ENCODE measurements around the gene AFAP1.

Gene AFAP1

GRCh38 chr4:7819446-7819845 is 120.2 kb downstream of the AFAP1 start:
- no peak for DNase-seq (ENCODE audit: low spot score)

GRCh38 chr4:7818399-7818911 is 121.2 kb downstream of the AFAP1 start:
- no peak for DNase-seq (ENCODE audit: low spot score)

GRCh38 chr4:7817877-7818398 is 121.7 kb downstream of the AFAP1 start:
- DNase-seq (ENCODE audit: low spot score), result no peak

- DNase-seq (ENCODE audit: low spot score), result no peak
Measured at GRCh38 chr4:7816771-7817170, 122.9 kb downstream of the AFAP1 start.

GRCh38 chr4:7815981-7816380 is 123.7 kb downstream of the AFAP1 start:
- no peak for DNase-seq (ENCODE audit: low spot score)

- no peak for DNase-seq (ENCODE audit: low spot score)
Measured at GRCh38 chr4:7815562-7815961, 124.1 kb downstream of the AFAP1 start.

GRCh38 chr4:7814451-7814850 is 125.2 kb downstream of the AFAP1 start:
- no peak for DNase-seq (ENCODE audit: low spot score)

- DNase-seq (ENCODE audit: low spot score), result no peak
Measured at GRCh38 chr4:7813674-7814073, 126.0 kb downstream of the AFAP1 start.

GRCh38 chr4:7812921-7813320 is 126.7 kb downstream of the AFAP1 start:
- no peak for DNase-seq (ENCODE audit: low spot score)

GRCh38 chr4:7812231-7812857 is 127.3 kb downstream of the AFAP1 start:
- no peak for DNase-seq (ENCODE audit: low spot score)

- no peak for DNase-seq (ENCODE audit: low spot score)
Measured at GRCh38 chr4:7811536-7812191, 128.0 kb downstream of the AFAP1 start.

GRCh38 chr4:7810783-7811535 is 128.7 kb downstream of the AFAP1 start:
- no peak for DNase-seq (ENCODE audit: low spot score)

GRCh38 chr4:7808752-7809151 is 130.9 kb downstream of the AFAP1 start:
- DNase-seq (ENCODE audit: low spot score), result no peak

GRCh38 chr4:7808181-7808580 is 131.5 kb downstream of the AFAP1 start:
- DNase-seq (ENCODE audit: low spot score), result no peak

- DNase-seq (ENCODE audit: low spot score), result no peak
Measured at GRCh38 chr4:7807351-7807921, 132.2 kb downstream of the AFAP1 start.

- DNase-seq (ENCODE audit: low spot score), result peak; percentile 18
Measured at GRCh38 chr4:7806338-7807090, 133.1 kb downstream of the AFAP1 start.

GRCh38 chr4:7805533-7806337 is 133.9 kb downstream of the AFAP1 start:
- DNase-seq (ENCODE audit: low spot score), result no peak

GRCh38 chr4:7804756-7805385 is 134.8 kb downstream of the AFAP1 start:
- DNase-seq (ENCODE audit: low spot score), result no peak

GRCh38 chr4:7803992-7804755 is 135.5 kb downstream of the AFAP1 start:
- peak; percentile 83 for DNase-seq (ENCODE audit: low spot score)

- DNase-seq (ENCODE audit: low spot score), result no peak
Measured at GRCh38 chr4:7803371-7803770, 136.3 kb downstream of the AFAP1 start.

All from cerebellar cortex (tissue), 1 donor.